ENCODE measurements around the gene PTCH2. TPM values are rescaled to one million over a fixed set of nuclear protein-coding genes. Genes with fewer than 3 reads are reported as not detected.
A peak's percentile ranks its signal among the peaks of the same experiment; 100 is the strongest.

The PTCH2 gene
- total and polyA plus RNA-seq, 10 donors, result 0.56 to 1.6 (median 1.2) TPM

DNA sequence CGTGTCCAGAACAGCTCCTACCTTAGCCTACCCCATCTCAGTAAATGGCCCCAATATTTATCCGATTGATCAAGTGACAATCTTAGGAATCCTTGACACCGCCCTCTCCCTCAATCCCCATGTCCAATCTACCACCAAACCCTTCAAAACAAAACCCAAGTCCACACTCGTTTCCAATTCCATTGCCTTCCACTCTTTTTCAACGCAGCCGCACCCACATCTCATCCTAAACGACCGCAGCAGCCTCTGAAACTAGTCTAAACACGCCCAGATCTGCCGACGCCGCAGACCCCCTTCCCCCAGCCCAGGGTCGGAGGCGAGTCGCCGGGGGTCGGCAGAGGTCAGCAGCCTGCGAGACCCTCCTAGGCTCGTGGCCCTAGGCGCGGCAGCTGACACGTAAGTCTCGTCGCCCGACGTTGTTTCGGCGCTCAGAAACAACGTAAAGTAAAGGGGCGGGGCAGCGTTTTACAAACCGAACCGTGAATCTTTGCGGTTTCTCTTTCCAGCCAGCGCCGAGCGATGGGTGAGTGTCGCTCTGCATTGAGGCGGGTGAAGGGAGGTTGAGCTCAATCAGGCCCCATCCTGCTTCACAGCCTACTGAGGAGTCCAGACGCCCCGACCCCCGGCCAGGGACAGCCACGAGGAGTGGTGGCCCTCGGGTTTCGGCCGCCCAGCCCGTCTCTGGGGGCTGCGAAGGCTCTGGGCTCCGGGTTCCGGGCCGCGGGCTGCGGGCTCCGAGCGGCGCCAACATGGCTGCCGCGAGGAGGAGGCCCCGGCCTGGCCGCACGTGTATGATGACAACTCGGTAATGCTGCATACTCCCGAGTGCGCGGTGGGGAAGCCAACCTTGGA, 67.7 kb downstream of the PTCH2 start, which contains the start of gene RPS8:
RPS8 (plus strand) TSS at position 463 of the 852 bp plus-strand sequence; CDS start at position 520, 57 bp downstream.
- H3K4me1 ChIP-seq, result peaks cover 15 to 52% (median 36%) of the 10 kb centered on the region in 6 donors
- peak; percentile 97 to 99 (median 99) for TF ChIP-seq POLR2AphosphoS5 (IDR thresholded peaks at IDR 0.05)
- TF ChIP-seq POLR2A (IDR thresholded peaks at IDR 0.05), result peak; percentile 66 to 89 (median 73)
- TF ChIP-seq CTCF (IDR thresholded peaks at IDR 0.05 in 8 of 11, conservative IDR thresholded peaks at IDR 0.05 in 3 of 11), result peak in 1 of 11 experiments; percentile 13
- H3K27me3 ChIP-seq (replicated peaks in 1 of 7), result no peaks in the 10 kb centered on the region
- WGBS, 5 donors, result 0 to 1% (median 0%) methylated on average over 33 to 65 of the region's 65 CpGs
- no peaks in the 10 kb centered on the region for H3K9me3 ChIP-seq
- intact Hi-C loops (cut with DNase I; ENCODE audit: low total_unique reads), result no loop called here
- peak within 1 kb of the TSS; percentile 73 to 93 (median 84) for H3K4me3 ChIP-seq
- H3K27ac ChIP-seq, result peak within 1 kb of the TSS; percentile 95 to 98 (median 98)
- DNase-seq, result peak; percentile 96
- peaks cover 0 to 43% (median 39%) of the 10 kb centered on the region in 6 donors for H3K36me3 ChIP-seq

Small RNA genes within 50 kb of the gene (small RNA-seq; reads per million reads assigned to genes)
- gene AL136380.1, result 0 reads per million in 4 donors
- gene SNORD38A, result 511 to 743 (median 539) reads per million in 4 donors
- 0 reads per million in 4 donors for gene SNORD38B
- 2,579 to 3,281 (median 3,146) reads per million in 4 donors for gene SNORD46
- gene SNORD55, result 0 reads per million in 4 donors

Other genes with a start within 250 kb of the PTCH2 start
- 1 to 10 TPM; 4.3 to 7.5 (median 5.4) TPM for gene TMEM53, start 168.8 kb downstream of the PTCH2 start, total RNA-seq
- 1 to 10 TPM; 4.9 to 5.7 (median 5.5) TPM for gene TMEM53, start 168.8 kb downstream of the PTCH2 start, polyA plus RNA-seq
- gene ARMH1, start 168.5 kb downstream of the PTCH2 start, total RNA-seq, result 10 to 100 TPM; 12.2 to 24.7 (median 16.2) TPM
- gene ARMH1, start 168.5 kb downstream of the PTCH2 start, polyA plus RNA-seq, result 10 to 100 TPM; 43.9 to 86.0 (median 77.4) TPM
- gene RNU5D-1, start 112.1 kb downstream of the PTCH2 start, total RNA-seq, result not detected
- not detected for gene RNU5D-1, start 112.1 kb downstream of the PTCH2 start, polyA plus RNA-seq
- gene KIF2C, start 103.4 kb downstream of the PTCH2 start, total RNA-seq, result 1 to 10 TPM; 1.6 to 6.6 (median 5.0) TPM
- 1 to 10 TPM; 1.4 to 7.6 (median 2.9) TPM for gene KIF2C, start 103.4 kb downstream of the PTCH2 start, polyA plus RNA-seq
- gene RPS8, start 67.7 kb downstream of the PTCH2 start, total RNA-seq, result 1,000 to 10,000 TPM; 1,626 to 2,405 (median 2,159) TPM
- gene RPS8, start 67.7 kb downstream of the PTCH2 start, polyA plus RNA-seq, result 1,000 to 10,000 TPM; 4,436 to 6,194 (median 5,972) TPM
- under 1 TPM in 4 of 7 donors, not detected in 3; 0.16 to 0.61 (median 0.30) TPM for gene BEST4, start 55.1 kb downstream of the PTCH2 start, total RNA-seq
- under 1 TPM; 0.32 to 0.89 (median 0.80) TPM for gene BEST4, start 55.1 kb downstream of the PTCH2 start, polyA plus RNA-seq
- gene PLK3, start 42.9 kb downstream of the PTCH2 start, total RNA-seq, result 10 to 100 TPM; 22.0 to 51.7 (median 33.1) TPM
- 10 to 100 TPM; 14.7 to 24.6 (median 24.3) TPM for gene PLK3, start 42.9 kb downstream of the PTCH2 start, polyA plus RNA-seq
- gene DYNLT4, start 35.9 kb downstream of the PTCH2 start, total RNA-seq, result 1 to 10 TPM in 2 of 7 donors, under 1 TPM in 2, not detected in 3; 0.82 to 2.1 (median 1.1) TPM
- under 1 TPM; 0.15 to 0.58 (median 0.22) TPM for gene DYNLT4, start 35.9 kb downstream of the PTCH2 start, polyA plus RNA-seq
- 10 to 100 TPM in 1 of 7 donors, 1 to 10 TPM in 6; 2.8 to 11.9 (median 7.3) TPM for gene BTBD19, start 34.7 kb downstream of the PTCH2 start, total RNA-seq
- 1 to 10 TPM in 2 of 3 donors, under 1 TPM in 1; 0.73 to 5.5 (median 1.1) TPM for gene BTBD19, start 34.7 kb downstream of the PTCH2 start, polyA plus RNA-seq
- 10 to 100 TPM; 14.5 to 28.8 (median 23.4) TPM for gene EIF2B3, start 143.3 kb upstream of the PTCH2 start, total RNA-seq
- gene EIF2B3, start 143.3 kb upstream of the PTCH2 start, polyA plus RNA-seq, result 10 to 100 TPM in 2 of 3 donors, 1 to 10 TPM in 1; 7.4 to 15.2 (median 13.7) TPM
- gene HECTD3, start 168.1 kb upstream of the PTCH2 start, total RNA-seq, result 10 to 100 TPM; 33.2 to 50.7 (median 37.6) TPM
- gene HECTD3, start 168.1 kb upstream of the PTCH2 start, polyA plus RNA-seq, result 10 to 100 TPM; 13.3 to 24.9 (median 15.9) TPM
- 10 to 100 TPM; 41.5 to 70.4 (median 65.4) TPM for gene UROD, start 169.0 kb upstream of the PTCH2 start, total RNA-seq
- 10 to 100 TPM; 69.8 to 90.9 (median 80.0) TPM for gene UROD, start 169.0 kb upstream of the PTCH2 start, polyA plus RNA-seq